ENCODE measurements around the gene HADHA.

Gene HADHA

GRCh38 chr2:26246818-26247217 lies 2.4 kb upstream of the HADHA start:
- no peak for DNase-seq (ENCODE audit: low spot score)
- TF ChIP-seq, protein P1, sequence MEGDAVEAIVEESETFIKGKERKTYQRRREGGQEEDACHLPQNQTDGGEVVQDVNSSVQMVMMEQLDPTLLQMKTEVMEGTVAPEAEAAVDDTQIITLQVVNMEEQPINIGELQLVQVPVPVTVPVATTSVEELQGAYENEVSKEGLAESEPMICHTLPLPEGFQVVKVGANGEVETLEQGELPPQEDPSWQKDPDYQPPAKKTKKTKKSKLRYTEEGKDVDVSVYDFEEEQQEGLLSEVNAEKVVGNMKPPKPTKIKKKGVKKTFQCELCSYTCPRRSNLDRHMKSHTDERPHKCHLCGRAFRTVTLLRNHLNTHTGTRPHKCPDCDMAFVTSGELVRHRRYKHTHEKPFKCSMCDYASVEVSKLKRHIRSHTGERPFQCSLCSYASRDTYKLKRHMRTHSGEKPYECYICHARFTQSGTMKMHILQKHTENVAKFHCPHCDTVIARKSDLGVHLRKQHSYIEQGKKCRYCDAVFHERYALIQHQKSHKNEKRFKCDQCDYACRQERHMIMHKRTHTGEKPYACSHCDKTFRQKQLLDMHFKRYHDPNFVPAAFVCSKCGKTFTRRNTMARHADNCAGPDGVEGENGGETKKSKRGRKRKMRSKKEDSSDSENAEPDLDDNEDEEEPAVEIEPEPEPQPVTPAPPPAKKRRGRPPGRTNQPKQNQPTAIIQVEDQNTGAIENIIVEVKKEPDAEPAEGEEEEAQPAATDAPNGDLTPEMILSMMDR (IDR thresholded peaks at IDR 0.05; ENCODE audit: borderline replicate concordance, control extremely low read depth, extremely low read depth, insufficient read depth, missing control alignments) = no peak
- in situ Hi-C loops (cut with MboI; ENCODE audit: low sequenced_read_pairs, unreplicated experiment) = no loop called here

GRCh38 chr2:26245810-26246209 lies 1.4 kb upstream of the HADHA start:
- in situ Hi-C loops (cut with MboI; ENCODE audit: low sequenced_read_pairs, unreplicated experiment) = no loop called here
- DNase-seq (ENCODE audit: low spot score) = peak; percentile 66
- TF ChIP-seq, protein P1 (IDR thresholded peaks at IDR 0.05; ENCODE audit: borderline replicate concordance, control extremely low read depth, extremely low read depth, insufficient read depth, missing control alignments) = no peak

DNA sequence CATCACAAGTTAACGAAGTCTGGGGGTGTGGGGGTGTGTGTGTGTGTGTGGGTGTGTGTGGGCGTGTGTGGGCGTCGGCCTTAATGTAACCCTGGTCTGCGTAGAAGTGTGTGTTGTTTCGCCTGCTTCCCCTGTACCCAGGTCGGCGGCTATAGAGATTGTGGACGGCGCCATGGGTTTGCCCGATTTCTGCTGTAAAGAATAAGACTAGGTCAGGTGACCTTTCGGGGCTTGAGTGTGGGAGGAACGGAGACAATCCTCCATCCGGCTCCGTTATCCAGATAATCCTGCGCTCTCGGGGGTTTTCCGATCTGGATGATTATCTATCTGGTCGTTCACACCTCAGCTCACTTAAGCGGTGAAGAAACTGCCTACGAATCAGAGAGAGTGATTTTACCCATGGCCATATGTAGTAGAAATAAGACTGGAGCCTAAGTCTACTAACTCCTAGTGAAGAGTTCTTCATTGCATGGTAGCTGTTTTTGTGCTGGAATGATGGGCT lies 850 bp upstream of the HADHA start:
- TF ChIP-seq, protein P1 (IDR thresholded peaks at IDR 0.05; ENCODE audit: borderline replicate concordance, control extremely low read depth, extremely low read depth, insufficient read depth, missing control alignments) = no peak
- DNase-seq (ENCODE audit: low spot score) = peak; percentile 44
- in situ Hi-C loops (cut with MboI; ENCODE audit: low sequenced_read_pairs, unreplicated experiment) = no loop called here

DNA sequence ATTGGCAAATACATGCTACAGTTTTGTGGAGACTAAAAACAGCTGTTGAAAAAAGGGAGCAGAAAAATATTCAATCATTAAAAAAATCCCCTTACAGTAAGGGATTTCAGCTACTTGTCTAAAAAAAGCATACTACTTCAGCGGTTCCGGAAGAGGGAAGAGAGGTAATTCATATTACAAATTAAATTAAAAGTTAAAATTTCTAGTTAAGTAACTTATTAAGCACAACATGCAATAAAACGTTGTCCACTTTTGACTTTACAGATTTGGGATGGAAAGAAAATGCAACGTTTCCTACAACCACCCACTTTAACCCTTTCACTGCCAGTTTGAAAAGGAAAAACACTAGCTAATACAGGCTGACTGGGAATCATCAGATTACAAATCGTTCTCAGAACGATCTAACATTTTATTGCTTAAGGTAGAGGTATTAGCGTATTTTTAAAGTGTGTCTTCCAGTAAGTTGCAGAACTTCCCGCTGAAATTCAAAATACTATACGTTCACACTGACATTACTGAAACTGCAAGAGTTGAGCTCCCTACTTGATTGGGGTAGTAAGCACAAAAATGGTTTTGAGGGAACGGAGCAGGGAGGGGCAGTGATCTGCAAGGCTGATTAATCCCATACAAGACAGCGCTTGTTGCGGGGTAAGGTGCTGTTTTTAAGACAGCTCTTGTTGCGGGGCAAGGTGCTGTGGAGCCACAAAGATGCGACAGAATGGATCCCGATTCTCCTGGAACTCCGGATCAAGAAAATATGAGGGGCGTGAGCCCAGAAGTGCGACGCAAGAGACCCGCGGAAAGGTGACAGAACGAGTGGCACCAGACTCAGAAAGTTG lies 743 bp downstream of the HADHA start:
- DNase-seq (ENCODE audit: low spot score) = peak; percentile 40
- TF ChIP-seq, protein P1 (IDR thresholded peaks at IDR 0.05; ENCODE audit: borderline replicate concordance, control extremely low read depth, extremely low read depth, insufficient read depth, missing control alignments) = no peak
- in situ Hi-C loops (cut with MboI; ENCODE audit: low sequenced_read_pairs, unreplicated experiment) = no loop called here

- DNase-seq (ENCODE audit: low spot score) = no peak
- in situ Hi-C loops (cut with MboI; ENCODE audit: low sequenced_read_pairs, unreplicated experiment) = no loop called here
- TF ChIP-seq, protein P1 (IDR thresholded peaks at IDR 0.05; ENCODE audit: borderline replicate concordance, control extremely low read depth, extremely low read depth, insufficient read depth, missing control alignments) = no peak
These were observed 2.5 kb downstream of the HADHA start for GRCh38 chr2:26241928-26242436.

GRCh38 chr2:26238311-26238958 lies 6.0 kb downstream of the HADHA start:
- no peak for DNase-seq (ENCODE audit: low spot score)
- in situ Hi-C loops (cut with MboI; ENCODE audit: low sequenced_read_pairs, unreplicated experiment) = no loop called here
- TF ChIP-seq, protein P1 (IDR thresholded peaks at IDR 0.05; ENCODE audit: borderline replicate concordance, control extremely low read depth, extremely low read depth, insufficient read depth, missing control alignments) = no peak
